Vagina (tissue), 2 donors: ENCODE data around the gene ITIH5.

Experiments
- POLR2A ChIP-seq, 2 donors: fragments of 450-650 bp; IDR thresholded peaks; one replicate each; pipeline ENCODE4 v1.6.1; 2017; ENCODE audit warnings: antibody characterized with exemption in 2 of 2, mild to moderate bottlenecking in 2 of 2, moderate library complexity in 2 of 2
- TF ChIP-seq, protein P1 (sequence below), 3 experiments: fragments of 450-650 bp in 2 of 3; fragments of 200-600 bp in 1 of 3; sonication (generic) in 1 of 3; IDR thresholded peaks; one replicate each; pipeline ENCODE4 v1.5.1; 2017 to 2019; ENCODE audit warnings: antibody characterized with exemption in 3 of 3, mild to moderate bottlenecking in 2 of 3, moderate library complexity in 2 of 3

- TF ChIP-seq, protein P1, sequence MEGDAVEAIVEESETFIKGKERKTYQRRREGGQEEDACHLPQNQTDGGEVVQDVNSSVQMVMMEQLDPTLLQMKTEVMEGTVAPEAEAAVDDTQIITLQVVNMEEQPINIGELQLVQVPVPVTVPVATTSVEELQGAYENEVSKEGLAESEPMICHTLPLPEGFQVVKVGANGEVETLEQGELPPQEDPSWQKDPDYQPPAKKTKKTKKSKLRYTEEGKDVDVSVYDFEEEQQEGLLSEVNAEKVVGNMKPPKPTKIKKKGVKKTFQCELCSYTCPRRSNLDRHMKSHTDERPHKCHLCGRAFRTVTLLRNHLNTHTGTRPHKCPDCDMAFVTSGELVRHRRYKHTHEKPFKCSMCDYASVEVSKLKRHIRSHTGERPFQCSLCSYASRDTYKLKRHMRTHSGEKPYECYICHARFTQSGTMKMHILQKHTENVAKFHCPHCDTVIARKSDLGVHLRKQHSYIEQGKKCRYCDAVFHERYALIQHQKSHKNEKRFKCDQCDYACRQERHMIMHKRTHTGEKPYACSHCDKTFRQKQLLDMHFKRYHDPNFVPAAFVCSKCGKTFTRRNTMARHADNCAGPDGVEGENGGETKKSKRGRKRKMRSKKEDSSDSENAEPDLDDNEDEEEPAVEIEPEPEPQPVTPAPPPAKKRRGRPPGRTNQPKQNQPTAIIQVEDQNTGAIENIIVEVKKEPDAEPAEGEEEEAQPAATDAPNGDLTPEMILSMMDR (IDR thresholded peaks at IDR 0.05): peak; percentile 81 to 95 (median 84)
- TF ChIP-seq POLR2A (IDR thresholded peaks at IDR 0.05): no peak
These were observed 20.6 kb upstream of the ITIH5 start for GRCh38 chr10:7687228-7687907.
